HepG2 (cell line): ENCODE results near the gene DEFB131B. TPM values are rescaled to one million over a fixed set of nuclear protein-coding genes. Genes with fewer than 3 reads are reported as not detected.
A peak's percentile ranks its signal among the peaks of the same experiment; 100 is the strongest.

Experiments
- AKAP8 ChIP-seq: sonication (generic); formaldehyde crosslinking; IDR thresholded peaks from 2 replicates; pipeline ENCODE4 v1.5.1; 2020; ENCODE audit warnings: mild to moderate bottlenecking, missing genetic modification reagents
- ATRX ChIP-seq: sonication (generic); formaldehyde crosslinking; IDR thresholded peaks from 2 replicates; pipeline ENCODE4 v1.4.0; 2020; ENCODE audit warnings: missing genetic modification reagents, borderline replicate concordance
- CEBPZ ChIP-seq: IDR thresholded peaks from 2 replicates; pipeline ENCODE4 v1.6.1; 2012; ENCODE audit warnings: low read length, improper control_type of control experiment
- FOXK1 ChIP-seq: sonication (generic); formaldehyde crosslinking; IDR thresholded peaks from 2 replicates; pipeline ENCODE4 v1.4.0; 2020; ENCODE audit warnings: low read depth, missing genetic modification reagents, borderline replicate concordance
- KLF6 ChIP-seq: IDR thresholded peaks from 2 replicates; pipeline ENCODE4 v1.8.0; 2016; ENCODE audit warnings: missing biosample characterization, missing genetic modification reagents
- ZFAT ChIP-seq: sonication (generic); formaldehyde crosslinking; conservative IDR thresholded peaks from 2 replicates; pipeline ENCODE4 v1.8.1; 2023; ENCODE audit warnings: missing genetic modification reagents, inconsistent platforms
- ZFP82 ChIP-seq: sonication (generic); formaldehyde crosslinking; IDR thresholded peaks from 2 replicates; pipeline ENCODE4 v1.5.1; 2020; ENCODE audit warnings: mild to moderate bottlenecking, missing genetic modification reagents, borderline replicate concordance
- ZNF484 ChIP-seq: sonication (generic); formaldehyde crosslinking; IDR thresholded peaks from 2 replicates; pipeline ENCODE4 v1.5.1; 2020; ENCODE audit warnings: mild to moderate bottlenecking, low read depth, missing genetic modification reagents, borderline replicate concordance
- ZNF816 ChIP-seq: sonication (generic); formaldehyde crosslinking; IDR thresholded peaks from 2 replicates; pipeline ENCODE4 v1.8.0; 2022; ENCODE audit warnings: missing genetic modification reagents, mild to moderate bottlenecking, borderline replicate concordance
- ZSCAN21 ChIP-seq: sonication (generic); formaldehyde crosslinking; IDR thresholded peaks from 2 replicates; pipeline ENCODE4 v1.8.0; 2022; ENCODE audit warnings: mild to moderate bottlenecking, missing genetic modification reagents, moderate library complexity, borderline replicate concordance
- polyA plus RNA-seq, 8 experiments: library from polyadenylated mRNA; depleted of rRNA in 3 of 8; stranded (reverse) in 7 of 8; unstranded in 1 of 8; fragments of >200 nt; fragmentation: Illumina TruSeq in 4 of 8; extraction: Trizol in 4 of 8; gene quantifications; 2 replicates each; pipeline versions ENCODE4 v1.2.1 to v1.2.3, GENCODE V29; 2011 to 2016; ENCODE audit warnings: low read depth in 4 of 8, missing spikeins in 1 of 8, mixed read lengths in 1 of 8; ENCODE audit not compliant: insufficient read depth in 1 of 8
- total RNA-seq, 5 experiments: library from RNA; depleted of rRNA; stranded (reverse); fragments of >200 nt; fragmentation: Illumina TruSeq; extraction: Trizol; gene quantifications; 2 replicates each; pipeline ENCODE4 v1.2.3, GENCODE V29; 2016; ENCODE audit warnings: low read depth in 1 of 5
- TF ChIP-seq, protein P1 (sequence below): sonication (generic); formaldehyde crosslinking; IDR thresholded peaks from 2 replicates; pipeline ENCODE4 v1.5.1; 2020; ENCODE audit warnings: missing genetic modification reagents, mild to moderate bottlenecking, borderline replicate concordance
- TF ChIP-seq, protein P2 (sequence below): sonication (generic); formaldehyde crosslinking; IDR thresholded peaks from 2 replicates; pipeline ENCODE4 v1.4.0; 2020; ENCODE audit warnings: missing genetic modification reagents, borderline replicate concordance
- TF ChIP-seq, protein P3 (sequence below): sonication (generic); formaldehyde crosslinking; IDR thresholded peaks from 2 replicates; pipeline ENCODE4 v1.8.1; 2022; ENCODE audit warnings: mild to moderate bottlenecking, missing genetic modification reagents
- TF ChIP-seq, protein P4 (sequence below): IDR thresholded peaks from 2 replicates; pipeline ENCODE4 v1.6.1; 2016; ENCODE audit warnings: missing compliant biosample characterization, missing genetic modification reagents, borderline replicate concordance

DEFB131B gene
- total and polyA plus RNA-seq, 2 of the 13 experiments (the other 11 are each of a cell fraction or from before 2014, with no cell fraction given): not detected

DNA sequence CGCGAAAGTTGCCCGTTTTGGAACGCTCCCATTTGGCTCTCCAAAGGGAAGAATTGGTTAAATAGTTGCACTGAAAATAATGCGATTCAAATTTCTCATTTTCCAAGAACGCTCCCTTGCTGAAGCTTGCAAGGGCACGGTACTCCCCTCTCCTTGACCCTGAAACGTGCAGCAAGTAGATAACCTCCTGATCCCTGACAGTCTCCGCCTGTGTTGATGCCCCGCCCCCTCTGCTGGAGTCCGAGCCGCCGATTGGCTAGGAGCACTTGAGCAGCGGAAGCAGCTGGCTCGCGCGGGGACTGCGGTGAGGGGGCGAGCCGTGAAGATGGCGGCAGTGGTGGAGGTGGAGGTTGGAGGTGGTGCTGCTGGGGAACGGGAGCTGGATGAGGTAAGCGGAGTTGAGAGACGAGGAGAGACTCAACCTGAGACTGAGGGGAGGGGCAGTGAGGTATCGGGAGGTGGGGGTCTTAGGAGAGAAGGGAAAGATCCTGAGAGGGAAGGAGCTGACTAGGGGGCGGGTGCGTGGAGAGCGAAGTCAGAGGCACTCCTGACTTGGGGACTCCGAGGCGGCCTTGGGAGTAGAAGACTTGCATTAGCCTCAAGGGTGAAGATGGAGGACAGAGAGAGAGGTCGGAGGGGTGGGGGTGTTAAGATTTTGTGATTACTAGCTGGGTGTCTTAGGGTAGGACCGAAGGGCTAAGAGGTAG, 50.6 kb downstream of the DEFB131B start, which contains the start of gene RNF121 (continued):
- TF ChIP-seq AKAP8 (CRISPR knock-in tag) (no peak), ZSCAN21 (CRISPR knock-in tag) (no peak; the same call in 1 of the 2 replicates), FOXK1 (CRISPR knock-in tag) (peak; percentile 79; the same call in 1 of the 2 replicates), ZNF484 (CRISPR knock-in tag) (no peak), ATRX (no peak), CEBPZ (no peak), ZFAT (CRISPR knock-in tag) (no peak), KLF6 (no peak), ZFP82 (CRISPR knock-in tag) (no peak), ZNF816 (CRISPR knock-in tag) (no peak)
- TF ChIP-seq, protein P1, sequence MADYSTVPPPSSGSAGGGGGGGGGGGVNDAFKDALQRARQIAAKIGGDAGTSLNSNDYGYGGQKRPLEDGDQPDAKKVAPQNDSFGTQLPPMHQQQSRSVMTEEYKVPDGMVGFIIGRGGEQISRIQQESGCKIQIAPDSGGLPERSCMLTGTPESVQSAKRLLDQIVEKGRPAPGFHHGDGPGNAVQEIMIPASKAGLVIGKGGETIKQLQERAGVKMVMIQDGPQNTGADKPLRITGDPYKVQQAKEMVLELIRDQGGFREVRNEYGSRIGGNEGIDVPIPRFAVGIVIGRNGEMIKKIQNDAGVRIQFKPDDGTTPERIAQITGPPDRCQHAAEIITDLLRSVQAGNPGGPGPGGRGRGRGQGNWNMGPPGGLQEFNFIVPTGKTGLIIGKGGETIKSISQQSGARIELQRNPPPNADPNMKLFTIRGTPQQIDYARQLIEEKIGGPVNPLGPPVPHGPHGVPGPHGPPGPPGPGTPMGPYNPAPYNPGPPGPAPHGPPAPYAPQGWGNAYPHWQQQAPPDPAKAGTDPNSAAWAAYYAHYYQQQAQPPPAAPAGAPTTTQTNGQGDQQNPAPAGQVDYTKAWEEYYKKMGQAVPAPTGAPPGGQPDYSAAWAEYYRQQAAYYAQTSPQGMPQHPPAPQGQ (CRISPR knock-in tag): no peak
- TF ChIP-seq, protein P2, sequence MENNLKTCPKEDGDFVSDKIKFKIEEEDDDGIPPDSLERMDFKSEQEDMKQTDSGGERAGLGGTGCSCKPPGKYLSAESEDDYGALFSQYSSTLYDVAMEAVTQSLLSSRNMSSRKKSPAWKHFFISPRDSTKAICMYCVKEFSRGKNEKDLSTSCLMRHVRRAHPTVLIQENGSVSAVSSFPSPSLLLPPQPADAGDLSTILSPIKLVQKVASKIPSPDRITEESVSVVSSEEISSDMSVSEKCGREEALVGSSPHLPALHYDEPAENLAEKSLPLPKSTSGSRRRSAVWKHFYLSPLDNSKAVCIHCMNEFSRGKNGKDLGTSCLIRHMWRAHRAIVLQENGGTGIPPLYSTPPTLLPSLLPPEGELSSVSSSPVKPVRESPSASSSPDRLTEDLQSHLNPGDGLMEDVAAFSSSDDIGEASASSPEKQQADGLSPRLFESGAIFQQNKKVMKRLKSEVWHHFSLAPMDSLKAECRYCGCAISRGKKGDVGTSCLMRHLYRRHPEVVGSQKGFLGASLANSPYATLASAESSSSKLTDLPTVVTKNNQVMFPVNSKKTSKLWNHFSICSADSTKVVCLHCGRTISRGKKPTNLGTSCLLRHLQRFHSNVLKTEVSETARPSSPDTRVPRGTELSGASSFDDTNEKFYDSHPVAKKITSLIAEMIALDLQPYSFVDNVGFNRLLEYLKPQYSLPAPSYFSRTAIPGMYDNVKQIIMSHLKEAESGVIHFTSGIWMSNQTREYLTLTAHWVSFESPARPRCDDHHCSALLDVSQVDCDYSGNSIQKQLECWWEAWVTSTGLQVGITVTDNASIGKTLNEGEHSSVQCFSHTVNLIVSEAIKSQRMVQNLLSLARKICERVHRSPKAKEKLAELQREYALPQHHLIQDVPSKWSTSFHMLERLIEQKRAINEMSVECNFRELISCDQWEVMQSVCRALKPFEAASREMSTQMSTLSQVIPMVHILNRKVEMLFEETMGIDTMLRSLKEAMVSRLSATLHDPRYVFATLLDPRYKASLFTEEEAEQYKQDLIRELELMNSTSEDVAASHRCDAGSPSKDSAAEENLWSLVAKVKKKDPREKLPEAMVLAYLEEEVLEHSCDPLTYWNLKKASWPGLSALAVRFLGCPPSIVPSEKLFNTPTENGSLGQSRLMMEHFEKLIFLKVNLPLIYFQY (CRISPR knock-in tag): no peak
- TF ChIP-seq, protein P3, sequence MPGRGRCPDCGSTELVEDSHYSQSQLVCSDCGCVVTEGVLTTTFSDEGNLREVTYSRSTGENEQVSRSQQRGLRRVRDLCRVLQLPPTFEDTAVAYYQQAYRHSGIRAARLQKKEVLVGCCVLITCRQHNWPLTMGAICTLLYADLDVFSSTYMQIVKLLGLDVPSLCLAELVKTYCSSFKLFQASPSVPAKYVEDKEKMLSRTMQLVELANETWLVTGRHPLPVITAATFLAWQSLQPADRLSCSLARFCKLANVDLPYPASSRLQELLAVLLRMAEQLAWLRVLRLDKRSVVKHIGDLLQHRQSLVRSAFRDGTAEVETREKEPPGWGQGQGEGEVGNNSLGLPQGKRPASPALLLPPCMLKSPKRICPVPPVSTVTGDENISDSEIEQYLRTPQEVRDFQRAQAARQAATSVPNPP: no peak
- TF ChIP-seq, protein P4, sequence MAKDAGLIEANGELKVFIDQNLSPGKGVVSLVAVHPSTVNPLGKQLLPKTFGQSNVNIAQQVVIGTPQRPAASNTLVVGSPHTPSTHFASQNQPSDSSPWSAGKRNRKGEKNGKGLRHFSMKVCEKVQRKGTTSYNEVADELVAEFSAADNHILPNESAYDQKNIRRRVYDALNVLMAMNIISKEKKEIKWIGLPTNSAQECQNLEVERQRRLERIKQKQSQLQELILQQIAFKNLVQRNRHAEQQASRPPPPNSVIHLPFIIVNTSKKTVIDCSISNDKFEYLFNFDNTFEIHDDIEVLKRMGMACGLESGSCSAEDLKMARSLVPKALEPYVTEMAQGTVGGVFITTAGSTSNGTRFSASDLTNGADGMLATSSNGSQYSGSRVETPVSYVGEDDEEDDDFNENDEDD (CRISPR knock-in tag): peak; percentile 62; the same call in 1 of the 2 replicates
